ENCODE results near the gene LIN37. TPM values are rescaled to one million over a fixed set of nuclear protein-coding genes. Genes with fewer than 3 reads are reported as not detected.

The LIN37 gene
- total and polyA plus RNA-seq, 2 donors (not counting 3 experiments of a cell fraction or from before 2014, with no cell fraction given), result 11.3 to 21.4 TPM

GRCh38 chr19:35774274-35775045 lies 26.1 kb downstream of the LIN37 start:
- TF ChIP-seq JUN (IDR thresholded peaks at IDR 0.05; ENCODE audit: borderline replicate concordance, insufficient read depth, insufficient read length, low read depth) (no peak), MYC (IDR thresholded peaks at IDR 0.05; ENCODE audit: low read depth, low read length) (no peak)
- POLR2A ChIA-PET, result no interaction called here
- H4K20me1 ChIP-seq (replicated peaks; ENCODE audit: control insufficient read depth, extremely low read depth, insufficient read depth, low read length), result no peaks in the 10 kb centered on the region
- peak overlapping the region in 1 of 3 experiments; percentile 63 for H3K4me3 ChIP-seq (replicated peaks in 1 of 3; ENCODE audit: insufficient read depth in 1 of 3, low read depth in 1 of 3, low read length in 3 of 3)
- H3K4me1 ChIP-seq (ENCODE audit: control insufficient read depth, extremely low read depth, insufficient read depth, low read length), result peaks cover 4% of the 10 kb centered on the region
- H3K27me3 ChIP-seq (ENCODE audit: control insufficient read depth in 2 of 2, insufficient read depth in 2 of 2, low read length in 2 of 2), result no peaks in the 10 kb centered on the region
- no peak overlapping the region for H3K9ac ChIP-seq (replicated peaks; ENCODE audit: extremely low read depth, insufficient read depth, low read length)
- no peak overlapping the region for H3K27ac ChIP-seq (ENCODE audit: insufficient read depth, low read depth, low read length)
- FAIRE-seq, result no peak
- DNase-seq (ENCODE audit: low read depth, low spot score), result no peak
- H2AFZ ChIP-seq (ENCODE audit: low read depth, low read length), result peak overlapping the region; percentile 48
- intact Hi-C loops (cut with micrococcal nuclease) (loop anchor here (1.0 kb wide), 2 partner anchors 16 to 157 kb away; partner anchors contain the start of gene PROSER3), dilution Hi-C loops (cut with MboI; ENCODE audit: extremely low pct_ligation_motif_present, low sequenced_read_pairs) (no loop called here)
- H3K9me1 ChIP-seq (replicated peaks; ENCODE audit: control insufficient read depth, extremely low read depth, insufficient read depth, low read length), result no peaks in the 10 kb centered on the region
- no peaks in the 10 kb centered on the region for H3K79me2 ChIP-seq (ENCODE audit: control insufficient read depth, insufficient read depth, low read length)
- no peaks in the 10 kb centered on the region for H3K9me3 ChIP-seq (replicated peaks; ENCODE audit: control insufficient read depth, insufficient read depth, low read length)
- H3K4me2 ChIP-seq (ENCODE audit: insufficient read depth, low read length), result peak overlapping the region; percentile 72
- no TSS peak for BruUV-seq (replicated peaks)
- peaks cover 0 to 2% of the 10 kb centered on the region in 2 experiments for H3K36me3 ChIP-seq (ENCODE audit: control insufficient read depth in 2 of 2, extremely low read depth in 1 of 2, insufficient read depth in 2 of 2, low read length in 2 of 2)
- CTCF ChIA-PET, result no interaction called here

GRCh38 chr19:35775046-35775297 lies 26.6 kb downstream of the LIN37 start:
- Histone ChIP-seq H4K20me1 (replicated peaks; ENCODE audit: control insufficient read depth, extremely low read depth, insufficient read depth, low read length) (no peaks in the 10 kb centered on the region), H3K9ac (replicated peaks; ENCODE audit: extremely low read depth, insufficient read depth, low read length) (no peak overlapping the region), H3K4me3 (replicated peaks in 1 of 3; ENCODE audit: insufficient read depth in 1 of 3, low read depth in 1 of 3, low read length in 3 of 3) (peak overlapping the region in 1 of 3 experiments; percentile 63), H3K9me3 (replicated peaks; ENCODE audit: control insufficient read depth, insufficient read depth, low read length) (no peaks in the 10 kb centered on the region), H3K4me2 (ENCODE audit: insufficient read depth, low read length) (peak overlapping the region; percentile 72), H3K79me2 (ENCODE audit: control insufficient read depth, insufficient read depth, low read length) (no peaks in the 10 kb centered on the region), H3K27ac (ENCODE audit: insufficient read depth, low read depth, low read length) (no peak overlapping the region), H3K4me1 (ENCODE audit: control insufficient read depth, extremely low read depth, insufficient read depth, low read length) (peaks cover 4% of the 10 kb centered on the region), H2AFZ (ENCODE audit: low read depth, low read length) (peak overlapping the region; percentile 48), H3K9me1 (replicated peaks; ENCODE audit: control insufficient read depth, extremely low read depth, insufficient read depth, low read length) (no peaks in the 10 kb centered on the region), H3K36me3 (ENCODE audit: control insufficient read depth in 2 of 2, extremely low read depth in 1 of 2, insufficient read depth in 2 of 2, low read length in 2 of 2) (peaks cover 0 to 2% of the 10 kb centered on the region in 2 experiments), H3K27me3 (ENCODE audit: control insufficient read depth in 2 of 2, insufficient read depth in 2 of 2, low read length in 2 of 2) (no peaks in the 10 kb centered on the region)
- intact Hi-C loops (cut with micrococcal nuclease) (loop anchor here (1.0 kb wide), 2 partner anchors 17 to 156 kb away; partner anchors contain the start of gene PROSER3), dilution Hi-C loops (cut with MboI; ENCODE audit: extremely low pct_ligation_motif_present, low sequenced_read_pairs) (no loop called here)
- CTCF ChIA-PET, result no interaction called here
- TF ChIP-seq FOS (IDR thresholded peaks at IDR 0.05; ENCODE audit: borderline replicate concordance, insufficient read depth, low read length) (no peak), EZH2 (IDR thresholded peaks at IDR 0.05; ENCODE audit: borderline replicate concordance, low read depth, low read length, severe bottlenecking) (no peak), POLR2AphosphoS5 (IDR thresholded peaks at IDR 0.05; ENCODE audit: insufficient read depth, low read depth, low read length) (no peak), CTCF (IDR thresholded peaks at IDR 0.05; ENCODE audit: extremely low read depth in 1 of 2, insufficient read depth in 1 of 2, low read depth in 1 of 2, low read length in 2 of 2) (no peak), POLR2A (IDR thresholded peaks at IDR 0.05; ENCODE audit: low read depth, low read length) (no peak), MAX (IDR thresholded peaks at IDR 0.05; ENCODE audit: insufficient read depth, insufficient read length) (no peak), MYC (IDR thresholded peaks at IDR 0.05; ENCODE audit: low read depth, low read length) (no peak), GATA2 (IDR thresholded peaks at IDR 0.05; ENCODE audit: insufficient read depth, insufficient read length, low read depth, low read length) (no peak), JUN (IDR thresholded peaks at IDR 0.05; ENCODE audit: borderline replicate concordance, insufficient read depth, insufficient read length, low read depth) (no peak)
- FAIRE-seq, result no peak
- BruUV-seq (replicated peaks), result no TSS peak
- DNase-seq (ENCODE audit: low read depth, low spot score), result no peak
- POLR2A ChIA-PET, result no interaction called here

All from endothelial cell of umbilical vein (primary cell).